Kidney (tissue), 14 donors: Measurements from ENCODE around the gene KIF26B. TPM values are rescaled to one million over a fixed set of nuclear protein-coding genes. Genes with fewer than 3 reads are reported as not detected.

Source experiments
- DNase-seq, 5 donors: peaks; one replicate each; pipeline ENCODE4 v3.0.0-alpha.2; 2013 to 2020
- FAIRE-seq: peaks from 2 replicates; lab custom pipeline; 2012; peaks lifted over from hg19 to GRCh38; lab: Jason Lieb, UNC
- H3K27ac ChIP-seq, 2 donors: one replicate each; pipeline ENCODE4 v1.7.0; 2013; ENCODE audit warnings: low read depth in 2 of 2, low read length in 2 of 2, inconsistent platforms in 1 of 2
- H3K27me3 ChIP-seq: one replicate; pipeline ENCODE4 v1.7.1; 2013; ENCODE audit warnings: low read length, inconsistent platforms; ENCODE audit not compliant: control insufficient read depth, insufficient read depth
- H3K36me3 ChIP-seq, 3 donors: one replicate each; pipeline versions ENCODE4 v1.7.0 to v1.7.1; 2013; ENCODE audit warnings: low read length in 3 of 3, control low read depth in 1 of 3, inconsistent platforms in 1 of 3; ENCODE audit not compliant: insufficient read depth in 3 of 3, control insufficient read depth in 2 of 3
- H3K4me1 ChIP-seq, 3 donors: one replicate each; pipeline versions ENCODE4 v1.7.0 to v1.7.1; 2013; ENCODE audit warnings: low read length in 3 of 3, inconsistent platforms in 1 of 3, low read depth in 1 of 3; ENCODE audit not compliant: control insufficient read depth in 2 of 3, insufficient read depth in 2 of 3
- H3K4me3 ChIP-seq, 3 donors: one replicate each; pipeline versions ENCODE4 v1.7.0 to v1.8.1; 2013; ENCODE audit warnings: low read length in 3 of 3, control low read depth in 1 of 3, inconsistent platforms in 1 of 3
- H3K9ac ChIP-seq, 3 donors: one replicate each; pipeline versions ENCODE4 v1.7.0 to v1.7.1; 2013; ENCODE audit warnings: low read length in 3 of 3, control low read depth in 1 of 3, inconsistent platforms in 1 of 3
- H3K9me3 ChIP-seq, 3 donors: one replicate each; pipeline versions ENCODE4 v1.7.0 to v1.7.1; 2013; ENCODE audit warnings: low read length in 3 of 3, control low read depth in 1 of 3, inconsistent platforms in 1 of 3; ENCODE audit not compliant: control insufficient read depth in 2 of 3, insufficient read depth in 1 of 3
- CTCF ChIP-seq: IDR thresholded peaks from 3 replicates; pipeline ENCODE4 v1.5.1; 2012; ENCODE audit warnings: mild to moderate bottlenecking, moderate library complexity, borderline replicate concordance; ENCODE audit not compliant: insufficient read depth; ENCODE audit errors: extremely low read depth
- intact Hi-C: fragments of 100-400 bp; cut with DNase I; formaldehyde crosslinking; loops from one replicate; pipeline ENCODE4 v1.11.1; 2022
- polyA plus RNA-seq: library from polyadenylated mRNA; stranded (reverse); fragments of 350-450 nt; fragmentation: Illumina TruSeq; extraction: RNeasy Lipid Tissue Mini Kit (QIAGEN cat#74804); gene quantifications from one replicate; pipeline ENCODE4 v1.2.3, GENCODE V29; 2014; ENCODE audit warnings: low read depth, low replicate concordance; ENCODE audit not compliant: insufficient read depth
- total RNA-seq: library from RNA; stranded (reverse); fragmentation: NEBNext Ultra II Directional; extraction: Animal tissue kit (Norgen Biotek cat#: 25700); gene quantifications from one replicate; pipeline ENCODE4 v1.2.1, GENCODE V29; 2021
- donor health status: control.
- donor health status: control.
- donor health status: control.
- donor health status: control.
- donor health status: control.
- donor health status: DM: yes; HTN: yes; CAD: no.
- donor health status: Normal renal cell carcinoma (clear cell type).

The KIF26B gene
- total and polyA plus RNA-seq, 2 donors from 2014 or later = 0.52 to 10.7 TPM

DNA sequence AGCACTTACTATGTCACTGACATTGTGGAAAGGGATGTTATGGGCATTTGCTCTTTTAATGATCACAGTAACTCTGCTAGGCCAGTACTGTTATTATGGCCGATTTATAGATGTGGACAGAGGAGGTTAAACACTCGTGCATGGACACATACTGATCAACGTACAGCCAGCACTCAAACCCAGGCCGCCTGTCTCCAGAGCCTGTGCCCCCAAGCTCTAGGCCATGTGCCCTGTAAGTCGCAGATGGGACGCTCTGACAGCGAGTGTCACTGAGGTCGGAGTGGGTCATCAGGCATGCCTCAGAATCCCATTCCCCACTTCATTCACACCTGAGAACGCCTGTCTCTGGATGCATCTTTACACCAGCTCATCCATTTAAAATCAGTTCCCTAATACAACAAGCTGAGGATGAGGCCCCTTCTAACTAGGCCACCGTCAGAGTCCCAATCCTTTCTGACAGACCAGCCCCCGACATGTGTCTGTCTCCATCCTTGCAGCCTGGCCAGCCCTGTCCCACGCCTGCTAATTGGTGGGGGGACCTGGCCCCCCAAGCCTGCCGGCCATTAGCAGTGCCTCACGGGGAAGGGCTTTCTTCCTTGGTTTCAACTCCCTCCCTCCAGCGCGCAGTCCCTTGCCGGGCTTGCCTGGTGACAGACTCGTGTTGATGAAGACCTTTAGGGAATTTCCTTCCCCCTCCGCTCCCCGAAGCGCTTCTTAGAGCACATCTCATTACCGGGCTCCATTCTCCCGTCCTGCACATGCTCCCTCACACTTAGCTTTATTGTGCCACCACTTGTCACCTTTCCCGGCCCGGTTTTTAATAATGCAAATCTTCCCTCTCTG lies 436.8 kb downstream of the KIF26B start:
- no peaks in the 10 kb centered on the region for H3K9me3 ChIP-seq
- DNase-seq = peak in 1 of 5 donors; percentile 25
- no peak overlapping the region for H3K27ac ChIP-seq
- no peaks in the 10 kb centered on the region for H3K36me3 ChIP-seq
- intact Hi-C loops = no loop called here
- FAIRE-seq = no peak
- no peak overlapping the region for H3K9ac ChIP-seq
- no peaks in the 10 kb centered on the region for H3K27me3 ChIP-seq
- no peak for TF ChIP-seq CTCF
- no peak overlapping the region for H3K4me3 ChIP-seq
- H3K4me1 ChIP-seq = no peaks in the 10 kb centered on the region

GRCh38 chr1:245592189-245592460 lies 437.3 kb downstream of the KIF26B start:
- no peak overlapping the region for H3K4me3 ChIP-seq
- no peak for TF ChIP-seq CTCF
- no peak overlapping the region for H3K27ac ChIP-seq
- intact Hi-C loops = no loop called here
- FAIRE-seq (no peak), DNase-seq (no peak)
- no peaks in the 10 kb centered on the region for H3K27me3 ChIP-seq
- H3K4me1 ChIP-seq = no peaks in the 10 kb centered on the region
- H3K36me3 ChIP-seq = no peaks in the 10 kb centered on the region
- H3K9me3 ChIP-seq = no peaks in the 10 kb centered on the region
- no peak overlapping the region for H3K9ac ChIP-seq

GRCh38 chr1:245598524-245599305 lies 443.9 kb downstream of the KIF26B start:
- Histone ChIP-seq H3K9ac (no peak overlapping the region), H3K9me3 (no peaks in the 10 kb centered on the region), H3K27me3 (no peaks in the 10 kb centered on the region), H3K4me1 (no peaks in the 10 kb centered on the region), H3K36me3 (no peaks in the 10 kb centered on the region), H3K27ac (no peak overlapping the region), H3K4me3 (no peak overlapping the region)
- no peak for TF ChIP-seq CTCF
- DNase-seq (no peak), FAIRE-seq (no peak)
- intact Hi-C loops = no loop called here
